COLO668 (cell line): ENCODE results near the gene NDUFAB1.
A peak's percentile ranks its signal among the peaks of the same experiment; 100 is the strongest.
"Not testable (repeated sequence)": the region's sequence is repeated elsewhere in the genome, so short reads cannot be mapped to it uniquely, and the experiment has no call there.

Experiments used
- DNase-seq: peaks from one replicate; lab custom pipeline; 2025; ENCODE audit not compliant: unreplicated experiment; lab: John Stamatoyannopoulos, UW

The NDUFAB1 gene

DNA sequence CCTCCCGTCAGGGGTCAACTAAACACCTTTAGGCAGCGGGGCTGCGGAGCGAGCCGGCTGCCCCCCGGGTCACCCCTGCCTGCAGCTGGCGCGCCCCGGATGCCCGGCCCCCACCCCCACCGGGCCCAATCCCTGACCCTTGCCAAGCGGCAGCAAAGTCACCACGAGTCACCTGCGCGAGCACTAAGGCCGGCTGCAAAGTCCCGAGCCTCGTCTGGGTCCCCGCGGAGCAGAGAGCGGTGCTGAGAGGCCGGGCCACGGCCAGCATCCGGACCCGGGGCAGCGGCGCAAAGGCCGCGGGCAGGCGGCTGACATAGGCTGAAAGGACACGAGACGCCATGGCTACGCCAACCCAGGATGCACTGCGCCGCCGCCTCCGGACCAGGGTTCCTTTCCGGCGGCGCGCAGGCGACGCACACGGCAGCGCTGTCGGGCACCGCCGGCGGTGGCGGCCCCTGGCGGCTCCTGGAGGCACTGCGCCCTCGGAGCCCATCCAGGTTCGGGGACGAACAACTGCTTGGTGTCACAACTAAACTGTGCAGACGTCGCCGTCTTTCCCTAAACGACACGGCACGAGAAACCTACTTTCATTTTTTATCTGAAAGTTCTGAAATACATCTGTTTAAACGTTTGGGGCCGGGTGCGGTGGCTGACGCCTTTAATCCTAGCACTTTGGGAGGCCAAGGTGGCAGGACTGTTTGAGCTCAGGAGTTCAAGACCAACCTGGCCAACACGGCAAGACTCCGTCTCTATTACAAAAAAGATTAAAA, at the start of gene NDUFAB1:
NDUFAB1 (minus strand) TSS at position 366 of the 770 bp plus-strand sequence; CDS start at position 340, 26 bp downstream.
- DNase-seq, result peak; percentile 95

DNA sequence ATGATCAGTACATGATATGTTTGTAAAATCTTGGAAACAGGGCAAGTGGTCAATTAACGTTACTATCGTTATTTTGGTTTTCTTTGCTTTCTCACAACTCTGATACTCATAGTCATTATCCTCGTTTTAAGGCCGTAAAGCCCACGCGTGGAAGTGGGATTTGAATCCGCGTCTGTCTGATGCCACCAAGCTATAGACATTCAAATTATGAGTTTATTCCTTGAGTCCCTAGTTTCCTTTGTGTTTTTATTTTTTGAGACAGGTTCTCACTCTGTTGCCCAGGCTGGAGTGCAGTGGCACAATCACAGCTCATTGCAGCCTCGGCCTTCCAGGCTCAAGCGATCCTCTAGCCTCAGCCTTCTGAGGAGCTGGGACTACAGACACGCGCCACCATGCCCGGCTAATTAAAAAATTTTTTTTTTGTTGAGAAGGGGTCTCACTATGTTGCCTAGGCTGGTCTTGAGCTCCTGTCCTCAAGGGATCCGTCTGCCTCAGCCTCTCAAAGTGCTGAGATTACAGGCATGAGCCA, 46.2 kb upstream of the NDUFAB1 start:
- no peak for DNase-seq

DNA sequence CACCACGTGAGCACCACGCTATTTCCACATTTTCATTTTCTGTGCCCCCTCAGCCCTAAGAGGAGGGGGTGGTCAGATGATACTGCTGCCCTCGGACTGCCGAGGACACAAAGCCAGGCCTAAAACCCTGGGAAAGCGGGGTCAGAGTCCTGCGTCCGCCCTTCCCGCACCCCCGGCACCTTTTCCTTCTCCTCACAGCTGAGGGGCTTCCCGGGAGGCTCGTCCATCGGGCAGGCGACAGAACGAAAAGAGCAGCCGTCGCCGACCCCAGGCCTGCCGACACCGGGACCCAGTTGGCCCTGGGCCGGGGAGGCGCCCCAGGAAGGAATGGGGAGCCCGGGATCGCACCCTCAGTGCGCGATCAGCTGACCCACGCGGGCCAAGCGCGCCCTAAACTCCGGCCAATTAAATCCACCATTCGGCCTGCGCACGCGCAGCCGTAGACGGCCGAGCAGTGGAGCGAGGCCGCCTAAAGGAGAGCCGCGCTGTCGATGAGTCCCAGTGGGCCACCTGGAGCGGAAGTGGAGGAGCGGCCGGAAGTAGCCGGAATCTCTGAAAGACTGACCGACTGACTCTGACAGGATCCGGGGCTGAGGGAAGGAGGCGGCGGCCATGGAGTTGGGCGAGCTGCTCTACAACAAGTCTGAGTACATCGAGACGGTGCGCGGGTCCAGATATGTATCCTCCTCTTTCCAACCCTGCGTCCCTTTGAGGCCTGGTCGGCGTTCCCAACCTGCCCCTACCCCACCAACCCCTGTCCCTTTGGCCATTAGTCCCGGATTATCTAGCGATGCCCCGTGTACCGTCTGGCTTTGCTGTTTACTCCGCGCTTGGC, 45.0 kb upstream of the NDUFAB1 start, which contains the start of the genes DCTN5 and PALB2:
DCTN5 (plus strand) TSS at position 536 of the 835 bp plus-strand sequence; CDS start at position 613, 77 bp downstream.
PALB2 (minus strand) TSS at position 380 of the 835 bp plus-strand sequence; CDS start at position 227, 153 bp downstream.
- DNase-seq, result peak; percentile 95

DNA sequence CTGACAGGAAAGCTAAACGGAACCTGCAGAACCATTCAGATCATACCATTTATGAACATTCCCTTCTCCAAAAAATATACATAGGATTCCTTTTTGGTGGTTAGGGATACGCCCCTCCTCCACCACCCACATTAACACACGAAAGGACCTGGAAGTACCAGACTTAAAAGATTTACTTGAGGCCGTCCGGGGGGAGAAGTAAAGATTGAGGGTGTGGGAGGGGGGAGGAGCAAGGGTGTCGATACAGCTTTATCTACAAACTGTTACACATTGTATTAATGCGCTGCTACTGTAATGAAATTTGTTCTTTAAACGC, 44.5 kb upstream of the NDUFAB1 start:
- DNase-seq, result no peak

DNA sequence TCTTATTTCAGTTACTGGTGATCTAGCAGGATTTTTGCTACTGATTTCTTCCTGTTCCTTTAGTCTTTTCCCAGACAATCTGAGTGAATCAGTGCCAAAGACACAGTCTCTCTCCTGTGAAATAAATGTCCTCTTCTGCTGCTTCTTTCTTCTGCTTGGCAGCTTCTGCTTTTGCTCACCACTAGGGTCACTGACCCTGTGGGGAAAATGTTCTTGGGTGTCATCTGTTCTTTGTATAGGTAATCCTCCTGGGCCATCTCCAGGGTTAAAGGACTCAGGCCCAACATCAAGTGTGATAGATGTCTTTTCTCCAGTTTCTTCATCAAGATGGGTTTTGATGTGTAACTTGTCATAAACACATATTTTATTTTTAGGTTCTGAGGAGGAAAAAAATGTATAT, 39.8 kb upstream of the NDUFAB1 start:
- no peak for DNase-seq

DNA sequence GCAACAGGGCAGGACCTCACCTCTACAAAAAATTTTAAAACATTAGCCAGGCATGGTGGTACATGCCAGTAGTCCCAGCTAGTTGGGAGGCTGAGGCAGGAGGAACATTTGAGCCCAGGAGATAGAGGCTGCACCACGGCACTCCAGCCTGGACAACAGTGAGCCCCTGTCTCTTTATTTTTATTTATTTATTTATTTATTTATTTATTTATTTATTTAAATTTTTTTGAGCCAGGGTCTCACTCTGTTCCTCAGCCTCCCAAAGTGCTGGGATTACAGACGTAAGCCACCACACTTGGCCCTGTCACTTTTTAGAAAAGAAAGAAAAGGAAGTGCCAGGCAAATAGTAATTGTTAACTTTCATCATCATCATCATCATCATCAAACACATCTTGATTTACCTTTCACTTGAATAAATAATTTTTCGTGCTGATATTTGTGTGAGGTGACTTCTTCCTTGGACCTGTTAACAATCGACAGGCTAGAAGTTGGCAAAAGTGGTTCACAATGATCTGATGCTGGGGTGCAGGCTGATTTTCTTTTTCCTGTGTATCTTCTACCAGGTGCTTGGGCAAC, 38.4 kb upstream of the NDUFAB1 start:
- DNase-seq, result no peak

DNA sequence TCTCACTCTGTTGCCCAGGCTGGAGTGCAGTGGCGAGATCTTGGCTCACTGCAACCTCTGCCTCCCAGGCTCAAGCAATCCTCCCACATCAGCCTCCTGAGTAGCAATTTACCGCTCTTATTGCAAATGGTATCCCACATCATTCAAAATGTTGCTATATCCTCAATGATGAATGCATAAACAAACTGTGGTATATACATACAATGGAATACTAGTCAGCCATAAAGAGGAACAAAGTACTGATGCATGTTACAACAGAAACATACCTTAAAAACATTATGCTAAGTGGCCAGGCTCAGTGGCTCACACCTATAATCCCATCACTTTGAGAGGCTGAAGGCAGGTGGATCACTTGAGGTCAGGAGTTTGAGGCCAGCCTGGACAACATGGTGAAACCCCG, 35.8 kb upstream of the NDUFAB1 start:
- DNase-seq, result not testable (repeated sequence)

DNA sequence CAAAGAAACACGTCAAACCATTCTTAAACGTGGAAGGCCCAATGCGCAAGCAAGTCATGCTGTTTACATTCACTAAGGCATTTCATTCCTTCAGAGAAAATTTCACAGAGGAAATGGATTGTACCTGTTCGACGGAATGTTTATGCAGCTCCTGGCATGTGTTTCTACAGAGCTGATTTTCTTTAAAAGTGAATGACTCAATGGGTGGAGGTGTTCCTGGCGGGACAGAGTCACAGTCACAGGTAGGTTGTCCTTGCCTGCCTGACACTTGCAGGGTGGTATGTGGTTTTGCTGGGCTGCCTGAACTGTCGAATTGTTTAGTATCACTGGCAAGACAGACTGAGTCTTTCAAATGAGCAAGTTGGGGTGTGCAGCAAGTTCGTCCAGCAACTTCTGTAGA, 33.4 kb upstream of the NDUFAB1 start:
- DNase-seq, result no peak

DNA sequence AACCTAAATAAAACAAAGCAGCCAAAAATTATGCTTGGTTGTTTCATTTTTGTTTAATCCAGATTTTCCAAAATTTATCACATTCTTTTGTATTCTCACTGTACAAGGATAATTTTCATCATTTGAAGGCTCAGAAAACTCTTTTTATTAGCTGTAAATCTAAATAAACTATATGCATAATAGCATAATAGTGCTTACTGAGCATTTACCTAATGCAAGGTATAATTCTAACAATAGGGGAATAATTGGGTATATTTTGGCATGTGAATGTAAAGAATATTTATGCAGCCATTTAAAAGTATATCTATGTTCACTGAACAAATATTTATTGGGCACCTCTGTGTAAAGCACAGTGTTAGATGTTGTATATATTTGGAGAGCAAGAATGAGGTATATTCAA, 28.0 kb upstream of the NDUFAB1 start:
- DNase-seq, result no peak

DNA sequence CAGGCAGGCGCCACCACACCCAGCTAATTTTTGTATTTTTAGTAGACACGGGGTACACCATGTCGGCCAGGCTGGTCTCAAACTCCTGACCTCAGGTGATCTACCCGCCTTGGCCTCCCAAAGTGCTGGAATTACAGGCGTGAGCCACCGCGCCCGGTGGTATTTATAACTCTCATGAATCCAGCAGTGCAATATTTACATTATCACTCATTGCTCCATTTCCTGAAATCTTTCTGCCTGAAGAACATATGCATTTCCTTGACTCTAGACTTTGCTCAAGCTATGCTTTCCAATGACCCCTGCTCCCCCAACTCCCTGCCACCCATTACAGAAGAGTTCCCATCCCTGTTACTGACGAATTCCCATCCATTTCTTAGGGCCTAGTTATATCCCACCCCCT, 19.7 kb upstream of the NDUFAB1 start:
- DNase-seq, result no peak

DNA sequence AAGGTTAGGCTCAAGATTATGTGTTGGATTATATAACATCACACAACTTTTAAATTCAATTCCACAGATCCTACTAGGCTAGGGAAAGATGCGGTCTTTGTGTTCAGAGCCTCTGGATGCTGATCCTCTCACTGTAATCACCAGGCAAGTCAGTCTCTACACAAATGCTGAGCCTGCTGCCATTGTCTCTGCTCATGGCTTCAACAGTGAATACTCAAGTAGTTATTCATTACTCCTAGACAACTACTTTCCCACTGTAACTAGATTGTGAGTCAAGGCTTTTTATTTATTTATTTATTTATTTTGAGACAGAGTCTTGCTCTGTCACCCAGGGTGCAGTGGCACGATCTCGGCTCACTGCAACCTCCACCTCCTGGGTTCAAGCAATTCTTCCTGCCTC, 15.8 kb upstream of the NDUFAB1 start:
- DNase-seq, result no peak

DNA sequence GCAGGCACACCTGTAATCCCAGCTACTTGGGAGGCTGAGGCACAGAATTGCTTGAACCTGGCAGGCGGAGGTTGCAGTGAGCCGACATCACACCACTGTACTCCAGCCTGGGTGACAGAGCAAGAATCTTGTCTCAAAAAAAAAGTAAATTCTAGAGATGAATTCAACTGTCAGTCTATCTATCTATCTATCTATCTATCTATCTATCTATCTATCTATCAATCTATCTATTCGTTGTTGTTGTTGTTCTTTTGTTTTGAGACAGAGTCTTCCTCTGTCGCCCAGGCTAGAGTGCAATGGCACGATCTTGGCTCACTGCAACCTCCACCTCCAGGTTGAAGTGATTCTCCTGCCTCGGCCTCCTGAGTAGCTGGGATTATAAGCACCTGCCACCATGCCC, 14.8 kb upstream of the NDUFAB1 start:
- not testable (repeated sequence) for DNase-seq

DNA sequence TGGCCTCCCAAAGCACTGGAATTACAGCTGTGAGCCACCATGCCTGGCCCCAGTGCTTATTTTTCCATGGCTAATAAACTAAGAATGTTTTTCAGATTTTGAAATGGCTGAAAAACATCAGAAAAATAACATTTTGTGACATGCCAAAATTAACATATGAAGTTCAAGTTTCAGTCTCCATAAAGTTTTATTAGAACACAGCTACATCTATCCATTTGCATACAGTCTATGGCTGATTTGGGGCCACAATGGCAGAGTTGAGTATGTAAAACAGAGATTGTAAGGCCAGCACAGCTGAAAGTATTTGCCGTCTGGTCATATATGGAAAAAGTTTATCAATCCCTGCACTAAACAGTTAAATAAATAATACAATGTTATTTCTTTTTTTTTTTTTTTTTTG, 13.8 kb upstream of the NDUFAB1 start:
- DNase-seq, result no peak

DNA sequence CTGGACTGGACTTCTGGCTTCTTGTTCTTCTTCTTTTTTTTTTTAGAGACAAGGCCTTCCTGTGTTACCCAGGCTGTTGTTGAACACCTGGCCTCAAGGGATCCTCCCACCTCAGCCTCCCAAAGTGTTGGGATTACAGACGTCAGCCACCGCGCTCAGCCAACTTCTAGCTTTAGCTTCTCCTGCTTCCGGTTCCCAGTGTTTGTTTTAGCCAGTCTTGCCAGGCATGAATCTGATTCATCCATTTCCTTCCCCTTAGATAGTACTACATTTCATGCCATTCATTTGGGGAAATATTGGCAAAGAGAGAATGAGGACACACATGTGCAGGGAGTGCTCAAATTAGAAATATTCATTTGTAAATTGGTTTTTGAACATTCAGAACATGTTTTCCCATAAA, 12.1 kb upstream of the NDUFAB1 start:
- DNase-seq, result no peak

DNA sequence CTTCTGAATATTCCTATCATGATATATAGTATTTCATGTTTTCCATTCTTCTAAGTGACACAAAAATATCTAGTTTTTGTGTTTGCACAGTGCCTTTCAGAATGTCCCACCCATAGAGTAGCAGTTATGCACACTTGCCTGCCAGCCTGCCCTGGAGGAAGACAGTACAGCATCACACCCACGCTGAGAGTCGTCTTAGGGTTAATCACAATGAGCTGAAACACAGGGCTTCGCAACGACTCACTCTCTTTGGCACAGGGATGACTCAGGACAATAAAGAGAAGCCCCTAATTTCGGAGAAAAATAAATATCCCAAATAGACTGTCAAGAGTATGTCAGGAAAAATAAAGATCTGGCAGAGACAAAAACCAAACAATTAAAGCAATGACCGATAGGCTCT, 11.6 kb upstream of the NDUFAB1 start:
- no peak for DNase-seq

DNA sequence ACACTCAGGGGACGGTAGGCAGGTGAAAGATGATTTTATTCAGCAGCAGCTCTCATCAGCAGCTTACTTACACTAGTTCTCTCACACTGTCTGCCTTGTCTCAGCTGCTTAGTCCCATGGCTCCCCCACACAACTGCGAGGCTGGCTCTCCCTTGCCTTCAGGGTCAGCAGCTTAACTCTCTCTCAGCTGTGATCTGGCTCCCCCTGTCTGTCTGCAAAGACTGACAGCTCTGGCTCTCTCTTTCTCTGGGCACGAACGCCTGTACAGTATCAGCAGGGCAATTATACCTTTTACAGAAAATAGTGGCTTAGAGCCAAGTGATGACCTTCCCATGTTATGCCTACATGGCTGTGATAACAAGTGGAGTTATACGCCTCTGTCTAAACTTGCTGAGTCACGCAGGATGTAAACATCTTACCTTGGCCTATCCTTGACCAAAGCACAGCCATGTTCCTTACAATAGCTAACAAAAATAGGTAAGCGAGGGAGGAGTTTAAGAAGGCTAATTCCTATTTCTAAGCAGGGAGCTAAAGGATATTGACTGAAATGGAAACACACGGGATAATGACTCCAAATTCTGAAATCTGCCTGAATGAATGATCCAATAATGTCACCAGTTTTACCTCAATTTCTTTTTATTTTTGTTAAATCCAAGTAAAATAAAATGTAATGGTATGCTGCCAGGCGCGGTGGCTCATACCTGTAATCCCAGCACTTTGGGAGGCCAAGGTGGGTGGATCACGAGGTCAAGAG, 1.1 kb upstream of the NDUFAB1 start:
- no peak for DNase-seq

DNA sequence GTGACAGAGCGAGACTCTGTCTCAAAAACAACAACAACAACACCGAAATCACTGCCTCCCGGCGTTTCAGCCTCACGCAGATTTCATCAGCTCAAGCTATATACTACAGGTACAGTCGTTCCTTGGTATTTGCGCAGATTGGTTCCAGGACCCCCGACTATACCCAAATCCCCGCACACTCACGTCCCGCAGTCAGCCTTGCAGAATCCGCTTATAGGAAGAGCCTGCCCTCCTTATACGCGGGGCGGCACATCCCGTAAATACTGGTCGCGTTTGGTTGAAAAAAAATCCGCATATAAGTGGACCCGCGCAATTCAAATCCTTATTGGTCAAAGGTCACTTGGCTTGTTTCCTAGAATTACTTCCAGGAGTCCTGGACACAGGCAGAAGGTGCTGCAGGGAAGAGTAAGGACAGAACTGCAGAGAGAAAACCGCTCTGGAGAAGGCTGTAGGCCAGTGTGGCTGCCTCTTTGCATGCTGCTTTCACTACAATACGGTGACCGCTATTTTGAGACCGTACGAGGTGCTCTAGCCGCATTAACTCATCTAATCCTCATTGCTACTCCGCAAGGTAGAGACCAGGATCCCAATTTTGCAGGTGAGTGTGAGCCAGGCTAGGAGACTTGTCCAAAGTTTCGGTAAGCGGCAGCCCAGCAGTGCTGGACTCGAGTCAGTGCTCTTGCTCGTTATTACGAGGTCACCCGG, 718 bp downstream of the NDUFAB1 start:
- DNase-seq, result no peak

DNA sequence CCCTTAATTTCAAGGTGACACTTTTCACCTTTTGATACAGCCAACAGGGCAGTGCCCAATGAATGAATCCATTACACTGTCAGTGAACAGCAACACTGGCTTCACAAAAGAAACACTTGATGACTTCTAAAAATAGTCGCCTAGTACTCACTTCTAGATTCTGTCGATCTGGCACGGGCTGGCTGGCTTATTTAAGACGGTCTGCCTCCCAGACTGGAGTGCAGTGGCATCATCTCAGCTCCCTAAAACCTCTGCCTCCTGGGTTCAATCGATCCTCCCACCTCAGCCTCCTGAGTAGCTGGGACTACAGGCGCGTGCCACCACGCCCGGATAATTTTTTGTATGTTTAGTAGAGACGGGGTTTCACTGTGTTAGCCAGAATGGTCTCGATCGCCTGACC, 1.9 kb downstream of the NDUFAB1 start:
- no peak for DNase-seq

DNA sequence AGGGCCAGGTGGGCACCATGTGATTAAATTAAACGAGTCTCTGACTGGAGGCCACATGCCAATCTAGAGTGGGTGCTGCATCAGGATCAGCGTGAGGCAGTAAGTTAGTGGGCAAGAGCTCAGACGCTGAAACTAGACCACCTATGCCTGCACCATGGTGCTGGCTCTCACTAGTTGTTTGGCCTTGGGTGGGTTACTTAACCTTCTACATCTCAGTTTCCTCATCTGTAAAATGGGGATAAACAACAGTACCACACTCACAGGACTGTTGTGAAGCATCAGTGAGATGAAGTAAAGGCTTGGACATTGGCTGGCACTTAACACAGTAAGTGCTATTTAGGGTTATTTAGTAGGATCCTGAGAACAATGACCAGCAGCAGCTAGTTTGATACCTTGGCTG, 5.9 kb downstream of the NDUFAB1 start:
- DNase-seq, result no peak

DNA sequence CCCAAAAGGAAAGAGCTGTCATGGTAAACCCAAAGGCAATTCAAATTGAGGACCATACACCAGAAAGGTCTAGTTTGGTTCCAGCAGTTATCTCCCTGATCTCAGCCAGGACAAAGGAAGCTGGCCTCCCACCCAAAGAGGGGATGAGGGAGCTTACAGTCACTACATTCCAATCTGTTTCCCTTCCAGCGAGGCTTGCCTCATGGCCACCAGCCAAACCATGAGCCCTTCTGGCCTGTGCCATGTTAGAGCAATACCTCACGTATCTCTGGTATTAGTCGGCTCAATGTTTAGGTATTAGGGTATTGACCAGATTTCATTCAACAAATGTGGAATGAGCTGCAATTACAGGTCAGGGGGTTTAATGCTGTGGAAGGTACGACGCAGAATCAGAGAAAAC, 8.4 kb downstream of the NDUFAB1 start:
- DNase-seq, result no peak
